ENCODE measurements around the gene MEX3A.
"Not testable (repeated sequence)": the region's sequence is repeated elsewhere in the genome, so short reads cannot be mapped to it uniquely, and the experiment has no call there.

The MEX3A gene

GRCh38 chr1:156117414-156118176, 35.3 kb upstream of the MEX3A start:
- DNase-seq: no peak

- DNase-seq: not testable (repeated sequence)
These were observed 34.5 kb upstream of the MEX3A start for GRCh38 chr1:156116731-156117130.

- no peak for DNase-seq
These were observed 33.5 kb upstream of the MEX3A start for GRCh38 chr1:156115514-156116374.

GRCh38 chr1:156114919-156115513, 32.8 kb upstream of the MEX3A start:
- DNase-seq: no peak

- peak; percentile 83 for DNase-seq
These were observed 32.0 kb upstream of the MEX3A start, which contains the start of gene LMNA for GRCh38 chr1:156114101-156114918. LMNA (plus strand) TSS chr1:156114711; CDS start chr1:156114919, 208 bp downstream.

- no peak for DNase-seq
These were observed 31.2 kb upstream of the MEX3A start for GRCh38 chr1:156113282-156113950.

GRCh38 chr1:156112276-156113137, 30.2 kb upstream of the MEX3A start:
- no peak for DNase-seq

GRCh38 chr1:156111355-156111962, 29.2 kb upstream of the MEX3A start:
- no peak for DNase-seq

- no peak for DNase-seq
These were observed 28.0 kb upstream of the MEX3A start for GRCh38 chr1:156110252-156110651.

GRCh38 chr1:156108664-156109241, 26.5 kb upstream of the MEX3A start:
- no peak for DNase-seq

- DNase-seq: no peak
These were observed 25.8 kb upstream of the MEX3A start for GRCh38 chr1:156108057-156108456.

- no peak for DNase-seq
These were observed 24.6 kb upstream of the MEX3A start for GRCh38 chr1:156106624-156107488.

- no peak for DNase-seq
These were observed 22.9 kb upstream of the MEX3A start for GRCh38 chr1:156104861-156105832.

GRCh38 chr1:156104065-156104810, 22.0 kb upstream of the MEX3A start:
- no peak for DNase-seq

GRCh38 chr1:156103521-156103947, 21.3 kb upstream of the MEX3A start:
- no peak for DNase-seq

- no peak for DNase-seq
These were observed 20.6 kb upstream of the MEX3A start for GRCh38 chr1:156102633-156103511.
